HepG2 (cell line): ENCODE measurements around the gene BCL6B. TPM values are rescaled to one million over a fixed set of nuclear protein-coding genes. Genes with fewer than 3 reads are reported as not detected.

Experiments
- ATAD3A ChIP-seq: sonication (generic); formaldehyde crosslinking; IDR thresholded peaks from 2 replicates; pipeline ENCODE4 v1.4.0; 2020; ENCODE audit warnings: missing genetic modification reagents
- ATF1 ChIP-seq: IDR thresholded peaks from 2 replicates; pipeline ENCODE4 v1.6.1; 2016; ENCODE audit warnings: mild to moderate bottlenecking, control low read depth
- FLYWCH1 ChIP-seq: sonication (generic); formaldehyde crosslinking; IDR thresholded peaks from 2 replicates; pipeline ENCODE4 v1.8.1; 2023; ENCODE audit warnings: mild to moderate bottlenecking, missing genetic modification reagents
- GABPA ChIP-seq, 2 experiments: IDR thresholded peaks; 2 replicates each; pipeline ENCODE4 v1.6.1; 2011 to 2016; ENCODE audit warnings: low read depth in 2 of 2, low read length in 1 of 2, missing biosample characterization in 1 of 2, missing genetic modification characterization in 1 of 2
- MTF1 ChIP-seq: sonication (generic); formaldehyde crosslinking; IDR thresholded peaks from 2 replicates; pipeline ENCODE4 v1.5.0; 2020; ENCODE audit warnings: missing genetic modification reagents
- MXD4 ChIP-seq: IDR thresholded peaks from 2 replicates; pipeline ENCODE4 v1.6.1; 2016; ENCODE audit warnings: mild to moderate bottlenecking, missing biosample characterization, missing genetic modification reagents
- NR1H2 ChIP-seq: sonication (generic); formaldehyde crosslinking; IDR thresholded peaks from 2 replicates; pipeline ENCODE4 v1.8.1; 2022; ENCODE audit warnings: low read depth, missing genetic modification reagents, borderline replicate concordance
- NR2F2 ChIP-seq: IDR thresholded peaks from 2 replicates; pipeline ENCODE4 v1.6.1; 2012; ENCODE audit warnings: low read depth, inconsistent platforms, borderline replicate concordance
- PHF20 ChIP-seq: sonication (generic); formaldehyde crosslinking; IDR thresholded peaks from 2 replicates; pipeline ENCODE4 v1.5.0; 2020; ENCODE audit warnings: mild to moderate bottlenecking, missing genetic modification reagents
- PHF21A ChIP-seq: sonication (generic); formaldehyde crosslinking; IDR thresholded peaks from 2 replicates; pipeline ENCODE4 v1.5.0; 2020; ENCODE audit warnings: mild to moderate bottlenecking, missing genetic modification reagents
- PRMT3 ChIP-seq: sonication (generic); formaldehyde crosslinking; IDR thresholded peaks from 2 replicates; pipeline ENCODE4 v1.8.1; 2022; ENCODE audit warnings: low read depth, mild to moderate bottlenecking, moderate library complexity, missing genetic modification reagents, borderline replicate concordance
- RFXANK ChIP-seq: IDR thresholded peaks from 2 replicates; pipeline ENCODE4 v1.6.1; 2016
- RORA ChIP-seq: sonication (generic); formaldehyde crosslinking; IDR thresholded peaks from 2 replicates; pipeline ENCODE4 v1.5.0; 2020; ENCODE audit warnings: mild to moderate bottlenecking, missing genetic modification reagents, moderate library complexity
- TOPORS ChIP-seq: sonication (generic); formaldehyde crosslinking; IDR thresholded peaks from 2 replicates; pipeline ENCODE4 v1.8.0; 2023; ENCODE audit warnings: mild to moderate bottlenecking, missing genetic modification reagents
- ZBTB7B ChIP-seq: sonication (generic); formaldehyde crosslinking; IDR thresholded peaks from 2 replicates; pipeline ENCODE4 v1.4.0; 2020; ENCODE audit warnings: missing genetic modification reagents
- ZNF335 ChIP-seq: sonication (generic); formaldehyde crosslinking; IDR thresholded peaks from 2 replicates; pipeline ENCODE4 v1.4.0; 2020; ENCODE audit warnings: missing genetic modification reagents
- ZNF350 ChIP-seq: sonication (generic); formaldehyde crosslinking; IDR thresholded peaks from 2 replicates; pipeline ENCODE4 v1.4.0; 2020; ENCODE audit warnings: mild to moderate bottlenecking, low read depth, missing genetic modification reagents, borderline replicate concordance
- ZNF382 ChIP-seq: sonication (generic); formaldehyde crosslinking; IDR thresholded peaks from 2 replicates; pipeline ENCODE4 v1.5.0; 2020; ENCODE audit warnings: missing genetic modification reagents, mild to moderate bottlenecking, borderline replicate concordance
- ZNF616 ChIP-seq: sonication (generic); formaldehyde crosslinking; IDR thresholded peaks from 2 replicates; pipeline ENCODE4 v1.5.0; 2020; ENCODE audit warnings: low read depth, mild to moderate bottlenecking, missing genetic modification reagents
- ZNF629 ChIP-seq: sonication (generic); formaldehyde crosslinking; conservative IDR thresholded peaks from 2 replicates; pipeline ENCODE4 v1.5.0; 2020; ENCODE audit warnings: missing genetic modification reagents
- ZNF75D ChIP-seq: sonication (generic); formaldehyde crosslinking; IDR thresholded peaks from 2 replicates; pipeline ENCODE4 v1.8.1; 2023; ENCODE audit warnings: missing genetic modification reagents, mild to moderate bottlenecking, borderline replicate concordance
- ZNF790 ChIP-seq: sonication (generic); formaldehyde crosslinking; IDR thresholded peaks from 2 replicates; pipeline ENCODE4 v1.8.0; 2022; ENCODE audit warnings: missing genetic modification reagents, mild to moderate bottlenecking, borderline replicate concordance
- polyA plus RNA-seq, 8 experiments: library from polyadenylated mRNA; depleted of rRNA in 3 of 8; stranded (reverse) in 7 of 8; unstranded in 1 of 8; fragments of >200 nt; fragmentation: Illumina TruSeq in 4 of 8; extraction: Trizol in 4 of 8; gene quantifications; 2 replicates each; pipeline versions ENCODE4 v1.2.1 to v1.2.3, GENCODE V29; 2011 to 2016; ENCODE audit warnings: low read depth in 4 of 8, missing spikeins in 1 of 8, mixed read lengths in 1 of 8; ENCODE audit not compliant: insufficient read depth in 1 of 8
- total RNA-seq, 5 experiments: library from RNA; depleted of rRNA; stranded (reverse); fragments of >200 nt; fragmentation: Illumina TruSeq; extraction: Trizol; gene quantifications; 2 replicates each; pipeline ENCODE4 v1.2.3, GENCODE V29; 2016; ENCODE audit warnings: low read depth in 1 of 5
- TF ChIP-seq, protein P1 (sequence below): sonication (generic); formaldehyde crosslinking; IDR thresholded peaks from 2 replicates; pipeline ENCODE4 v1.4.0; 2020; ENCODE audit warnings: missing genetic modification reagents
- TF ChIP-seq, protein P2 (sequence below): sonication (generic); formaldehyde crosslinking; IDR thresholded peaks from 2 replicates; pipeline ENCODE4 v1.4.0; 2020; ENCODE audit warnings: missing genetic modification reagents
- TF ChIP-seq, protein P3 (sequence below): sonication (generic); formaldehyde crosslinking; IDR thresholded peaks from 2 replicates; pipeline ENCODE4 v1.4.0; 2020; ENCODE audit warnings: missing genetic modification reagents, low read depth, mild to moderate bottlenecking, borderline replicate concordance
- TF ChIP-seq, protein P4 (sequence below): sonication (generic); formaldehyde crosslinking; IDR thresholded peaks from 2 replicates; pipeline ENCODE4 v1.8.0; 2022; ENCODE audit warnings: mild to moderate bottlenecking, missing genetic modification reagents, moderate library complexity
- TF ChIP-seq, protein P5 (sequence below): sonication (generic); formaldehyde crosslinking; IDR thresholded peaks from 2 replicates; pipeline ENCODE4 v1.4.0; 2020; ENCODE audit warnings: missing genetic modification reagents, borderline replicate concordance

The BCL6B gene
- total and polyA plus RNA-seq, 2 of the 13 experiments (the other 11 are each of a cell fraction or from before 2014, with no cell fraction given) = not detected

DNA sequence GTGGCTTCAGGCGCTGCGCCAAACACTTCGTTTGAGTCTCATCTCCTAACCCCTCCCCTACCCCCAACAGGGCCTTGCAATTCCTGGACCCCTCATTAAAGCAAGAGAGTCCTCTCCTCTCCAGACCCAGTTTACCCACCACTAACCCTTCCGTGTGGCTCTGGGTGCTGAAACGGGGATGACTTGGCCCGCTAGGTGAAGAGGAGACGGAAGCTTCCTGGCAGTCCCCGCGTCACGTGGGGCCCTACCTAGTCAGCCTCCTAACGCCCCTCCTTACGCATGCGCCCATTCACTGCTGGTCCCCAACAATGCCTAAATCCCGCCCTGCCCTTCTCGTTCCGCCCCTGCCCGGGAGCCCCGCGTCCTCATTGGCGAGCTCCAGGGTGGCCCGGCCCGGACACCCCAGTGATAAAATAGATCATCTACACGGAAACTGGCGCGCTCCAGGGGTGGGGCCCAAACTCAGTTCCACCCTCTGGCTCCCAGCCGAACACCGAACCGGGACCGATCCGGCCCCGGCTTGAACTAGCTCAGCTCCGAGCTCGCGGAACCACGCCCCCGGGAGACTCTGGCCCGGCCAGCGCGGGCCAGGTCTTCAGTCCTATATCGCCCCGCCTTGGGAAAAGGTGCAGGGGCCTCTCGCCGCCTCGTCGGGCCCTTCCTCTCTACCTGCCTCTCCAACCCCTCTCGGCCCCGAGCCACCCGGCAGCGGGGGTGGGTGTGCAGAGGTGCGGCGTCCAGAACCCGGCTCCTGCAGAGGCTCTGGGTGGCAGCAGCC, 12.9 kb downstream of the BCL6B start, which contains the start of gene SLC16A13 (continued):
- TF ChIP-seq, protein P1, sequence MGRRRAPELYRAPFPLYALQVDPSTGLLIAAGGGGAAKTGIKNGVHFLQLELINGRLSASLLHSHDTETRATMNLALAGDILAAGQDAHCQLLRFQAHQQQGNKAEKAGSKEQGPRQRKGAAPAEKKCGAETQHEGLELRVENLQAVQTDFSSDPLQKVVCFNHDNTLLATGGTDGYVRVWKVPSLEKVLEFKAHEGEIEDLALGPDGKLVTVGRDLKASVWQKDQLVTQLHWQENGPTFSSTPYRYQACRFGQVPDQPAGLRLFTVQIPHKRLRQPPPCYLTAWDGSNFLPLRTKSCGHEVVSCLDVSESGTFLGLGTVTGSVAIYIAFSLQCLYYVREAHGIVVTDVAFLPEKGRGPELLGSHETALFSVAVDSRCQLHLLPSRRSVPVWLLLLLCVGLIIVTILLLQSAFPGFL = no peak
- no peak for TF ChIP-seq FLYWCH1 (CRISPR knock-in tag)
- TF ChIP-seq MXD4 = peak; percentile 58
- no peak for TF ChIP-seq ZNF75D
- TF ChIP-seq, protein P2, sequence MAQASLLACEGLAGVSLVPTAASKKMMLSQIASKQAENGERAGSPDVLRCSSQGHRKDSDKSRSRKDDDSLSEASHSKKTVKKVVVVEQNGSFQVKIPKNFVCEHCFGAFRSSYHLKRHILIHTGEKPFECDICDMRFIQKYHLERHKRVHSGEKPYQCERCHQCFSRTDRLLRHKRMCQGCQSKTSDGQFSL (CRISPR knock-in tag) = no peak
- TF ChIP-seq NR1H2 (CRISPR knock-in tag) = no peak
- TF ChIP-seq, protein P3, sequence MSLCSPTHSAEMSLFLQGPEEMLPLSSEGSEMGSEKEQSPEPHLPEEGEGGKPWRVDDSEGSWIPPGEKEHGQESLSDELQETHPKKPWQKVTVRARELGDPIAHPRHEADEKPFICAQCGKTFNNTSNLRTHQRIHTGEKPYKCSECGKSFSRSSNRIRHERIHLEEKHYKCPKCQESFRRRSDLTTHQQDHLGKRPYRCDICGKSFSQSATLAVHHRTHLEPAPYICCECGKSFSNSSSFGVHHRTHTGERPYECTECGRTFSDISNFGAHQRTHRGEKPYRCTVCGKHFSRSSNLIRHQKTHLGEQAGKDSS = peak; percentile 77
- peak; percentile 19; the same call in 1 of the 2 replicates for TF ChIP-seq GABPA (IDR thresholded peaks at IDR 0.05; ENCODE audit: low read depth, low read length)
- peak; percentile 49; the same call in 1 of the 2 replicates for TF ChIP-seq GABPA (CRISPR knock-in tag; IDR thresholded peaks at IDR 0.05; ENCODE audit: low read depth)
- TF ChIP-seq PRMT3 = no peak
- TF ChIP-seq ATAD3A (CRISPR knock-in tag) = no peak
- no peak for TF ChIP-seq ZNF335 (CRISPR knock-in tag)
- no peak for TF ChIP-seq ZNF350 (CRISPR knock-in tag)
- no peak for TF ChIP-seq ATF1 (CRISPR knock-in tag)
- TF ChIP-seq RFXANK (CRISPR knock-in tag) = 0 out of 2 replicates have a peak, but pooled peaks have one; percentile 53
- TF ChIP-seq ZNF629 (CRISPR knock-in tag) = 0 out of 2 replicates have a peak, but pooled peaks have one; percentile 28
- TF ChIP-seq, protein P4, sequence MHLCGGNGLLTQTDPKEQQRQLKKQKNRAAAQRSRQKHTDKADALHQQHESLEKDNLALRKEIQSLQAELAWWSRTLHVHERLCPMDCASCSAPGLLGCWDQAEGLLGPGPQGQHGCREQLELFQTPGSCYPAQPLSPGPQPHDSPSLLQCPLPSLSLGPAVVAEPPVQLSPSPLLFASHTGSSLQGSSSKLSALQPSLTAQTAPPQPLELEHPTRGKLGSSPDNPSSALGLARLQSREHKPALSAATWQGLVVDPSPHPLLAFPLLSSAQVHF (CRISPR knock-in tag) = 0 out of 2 replicates have a peak, but pooled peaks have one; percentile 46
- no peak for TF ChIP-seq NR2F2
- no peak for TF ChIP-seq ZBTB7B (CRISPR knock-in tag)
- TF ChIP-seq TOPORS (CRISPR knock-in tag) = peak; percentile 49; the same call in 1 of the 2 replicates
- TF ChIP-seq MTF1 (CRISPR knock-in tag) = no peak
- TF ChIP-seq ZNF790 (CRISPR knock-in tag) = no peak
- no peak for TF ChIP-seq RORA (CRISPR knock-in tag)
- peak; percentile 38 for TF ChIP-seq ZNF616 (CRISPR knock-in tag)
- no peak for TF ChIP-seq ZNF382 (CRISPR knock-in tag)
- TF ChIP-seq PHF21A (CRISPR knock-in tag) = peak; percentile 86; the same call in 1 of the 2 replicates
- TF ChIP-seq, protein P5, sequence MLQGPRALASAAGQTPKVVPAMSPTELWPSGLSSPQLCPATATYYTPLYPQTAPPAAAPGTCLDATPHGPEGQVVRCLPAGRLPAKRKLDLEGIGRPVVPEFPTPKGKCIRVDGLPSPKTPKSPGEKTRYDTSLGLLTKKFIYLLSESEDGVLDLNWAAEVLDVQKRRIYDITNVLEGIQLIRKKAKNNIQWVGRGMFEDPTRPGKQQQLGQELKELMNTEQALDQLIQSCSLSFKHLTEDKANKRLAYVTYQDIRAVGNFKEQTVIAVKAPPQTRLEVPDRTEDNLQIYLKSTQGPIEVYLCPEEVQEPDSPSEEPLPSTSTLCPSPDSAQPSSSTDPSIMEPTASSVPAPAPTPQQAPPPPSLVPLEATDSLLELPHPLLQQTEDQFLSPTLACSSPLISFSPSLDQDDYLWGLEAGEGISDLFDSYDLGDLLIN (CRISPR knock-in tag) = 0 out of 2 replicates have a peak, but pooled peaks have one; percentile 57
- peak; percentile 55 for TF ChIP-seq PHF20 (CRISPR knock-in tag)
